ENCODE measurements around the gene VTI1A.

GRCh38 chr10:112640638-112641037 is 193.6 kb downstream of the VTI1A start:
- TF ChIP-seq, protein P1, sequence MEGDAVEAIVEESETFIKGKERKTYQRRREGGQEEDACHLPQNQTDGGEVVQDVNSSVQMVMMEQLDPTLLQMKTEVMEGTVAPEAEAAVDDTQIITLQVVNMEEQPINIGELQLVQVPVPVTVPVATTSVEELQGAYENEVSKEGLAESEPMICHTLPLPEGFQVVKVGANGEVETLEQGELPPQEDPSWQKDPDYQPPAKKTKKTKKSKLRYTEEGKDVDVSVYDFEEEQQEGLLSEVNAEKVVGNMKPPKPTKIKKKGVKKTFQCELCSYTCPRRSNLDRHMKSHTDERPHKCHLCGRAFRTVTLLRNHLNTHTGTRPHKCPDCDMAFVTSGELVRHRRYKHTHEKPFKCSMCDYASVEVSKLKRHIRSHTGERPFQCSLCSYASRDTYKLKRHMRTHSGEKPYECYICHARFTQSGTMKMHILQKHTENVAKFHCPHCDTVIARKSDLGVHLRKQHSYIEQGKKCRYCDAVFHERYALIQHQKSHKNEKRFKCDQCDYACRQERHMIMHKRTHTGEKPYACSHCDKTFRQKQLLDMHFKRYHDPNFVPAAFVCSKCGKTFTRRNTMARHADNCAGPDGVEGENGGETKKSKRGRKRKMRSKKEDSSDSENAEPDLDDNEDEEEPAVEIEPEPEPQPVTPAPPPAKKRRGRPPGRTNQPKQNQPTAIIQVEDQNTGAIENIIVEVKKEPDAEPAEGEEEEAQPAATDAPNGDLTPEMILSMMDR (IDR thresholded peaks at IDR 0.05; ENCODE audit: low read length): no peak
- TF ChIP-seq EZH2 (optimal IDR thresholded peaks at IDR 0.05; ENCODE audit: low read depth, low read length): no peak
